ENCODE measurements around the gene ZNF532.

The ZNF532 gene

GRCh38 chr18:58947136-58947732 lies 82.6 kb downstream of the ZNF532 start:
- Mint-ChIP-seq H3K36me3 (no peaks in the 10 kb centered on the region), H3K9me3 (no peaks in the 10 kb centered on the region), H3K27ac (no peak overlapping the region), H3K27me3 (peaks cover 5% of the 10 kb centered on the region), H3K4me3 (no peak overlapping the region), H3K4me1 (no peaks in the 10 kb centered on the region)
- CTCF ChIA-PET, result no interaction called here
- no peak for DNase-seq

GRCh38 chr18:58949031-58949430 lies 84.4 kb downstream of the ZNF532 start:
- H3K9me3 Mint-ChIP-seq, result no peaks in the 10 kb centered on the region
- no peak overlapping the region for H3K4me3 Mint-ChIP-seq
- H3K27ac Mint-ChIP-seq, result no peak overlapping the region
- no peaks in the 10 kb centered on the region for H3K36me3 Mint-ChIP-seq
- H3K4me1 Mint-ChIP-seq, result no peaks in the 10 kb centered on the region
- CTCF ChIA-PET, result no interaction called here
- DNase-seq, result no peak
- H3K27me3 Mint-ChIP-seq, result peaks cover 8% of the 10 kb centered on the region

GRCh38 chr18:58951986-58952702 lies 87.5 kb downstream of the ZNF532 start:
- Mint-ChIP-seq H3K4me3 (no peak overlapping the region), H3K4me1 (no peaks in the 10 kb centered on the region), H3K9me3 (no peaks in the 10 kb centered on the region), H3K27me3 (peaks cover 9% of the 10 kb centered on the region), H3K27ac (no peak overlapping the region), H3K36me3 (no peaks in the 10 kb centered on the region)
- CTCF ChIA-PET, result no interaction called here
- no peak for DNase-seq

DNA sequence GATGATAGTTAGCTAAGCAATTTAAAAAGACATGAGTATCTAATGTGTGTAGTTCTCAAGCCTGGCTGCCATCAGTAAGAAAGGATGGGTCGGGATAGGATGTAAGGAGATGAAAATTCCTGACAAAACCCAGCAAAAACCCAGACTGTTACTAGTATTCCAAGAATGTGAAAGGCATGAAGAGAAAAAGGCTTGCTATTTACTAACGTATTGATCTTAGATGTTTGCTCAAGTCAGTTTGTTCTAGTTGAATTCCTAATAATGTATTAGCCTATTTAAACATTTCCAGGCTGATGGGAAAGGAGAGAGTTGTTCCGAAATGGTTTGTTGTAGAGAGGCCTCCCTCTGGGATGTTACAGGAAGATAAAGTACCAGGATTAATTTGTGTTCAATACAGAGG lies 88.2 kb downstream of the ZNF532 start:
- Mint-ChIP-seq H3K4me1 (no peaks in the 10 kb centered on the region), H3K9me3 (no peaks in the 10 kb centered on the region), H3K27me3 (peaks cover 9% of the 10 kb centered on the region), H3K36me3 (no peaks in the 10 kb centered on the region), H3K4me3 (no peak overlapping the region), H3K27ac (no peak overlapping the region)
- DNase-seq, result no peak
- CTCF ChIA-PET, result no interaction called here

- Mint-ChIP-seq H3K27me3 (peaks cover 9% of the 10 kb centered on the region), H3K36me3 (no peaks in the 10 kb centered on the region), H3K9me3 (no peaks in the 10 kb centered on the region), H3K4me1 (no peaks in the 10 kb centered on the region), H3K27ac (no peak overlapping the region), H3K4me3 (no peak overlapping the region)
- CTCF ChIA-PET, result no interaction called here
- no peak for DNase-seq
These were observed 89.0 kb downstream of the ZNF532 start for GRCh38 chr18:58953627-58954026.

DNA sequence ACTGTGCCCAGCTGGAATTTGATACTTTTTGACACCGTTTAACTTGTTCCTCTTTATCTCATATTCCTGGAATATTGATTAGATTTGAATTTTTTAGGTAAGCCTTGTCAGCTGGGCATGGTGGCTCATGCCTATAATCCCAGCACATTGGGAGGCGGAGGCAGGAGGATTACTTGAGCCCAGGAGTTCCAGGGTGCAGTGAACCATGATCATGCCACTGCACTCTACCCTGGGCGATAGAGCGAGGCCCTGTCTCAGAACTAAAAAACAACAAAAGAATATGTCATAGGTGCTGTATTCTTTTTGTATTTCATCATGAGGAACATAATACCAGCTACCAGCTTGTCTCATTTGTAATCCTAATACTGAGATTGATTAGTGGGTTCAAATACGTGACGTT lies 90.3 kb downstream of the ZNF532 start:
- peaks cover 9% of the 10 kb centered on the region for H3K27me3 Mint-ChIP-seq
- no peak for DNase-seq
- no peaks in the 10 kb centered on the region for H3K9me3 Mint-ChIP-seq
- no peaks in the 10 kb centered on the region for H3K36me3 Mint-ChIP-seq
- no peaks in the 10 kb centered on the region for H3K4me1 Mint-ChIP-seq
- CTCF ChIA-PET, result no interaction called here
- H3K27ac Mint-ChIP-seq, result no peak overlapping the region
- H3K4me3 Mint-ChIP-seq, result no peak overlapping the region

DNA sequence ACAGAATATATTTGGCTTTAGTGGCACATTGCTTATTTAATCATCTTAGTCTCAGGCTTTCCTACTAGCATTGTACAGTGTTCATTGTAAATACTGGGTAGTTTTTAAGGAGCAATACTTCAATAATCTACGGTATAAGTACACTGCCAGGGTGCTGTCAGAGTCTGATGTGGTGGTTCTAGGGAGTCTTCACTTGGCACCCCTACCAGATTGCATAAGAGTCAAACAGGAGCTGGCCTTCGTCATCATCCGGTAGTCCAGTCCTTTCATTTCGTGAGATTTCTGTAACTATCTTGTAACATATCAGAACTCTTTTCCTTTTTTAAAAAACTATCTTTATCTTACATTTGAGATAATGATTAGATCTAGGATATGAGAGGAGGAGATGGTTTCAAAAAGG lies 91.1 kb downstream of the ZNF532 start:
- CTCF ChIA-PET, result no interaction called here
- Mint-ChIP-seq H3K27ac (no peak overlapping the region), H3K4me1 (no peaks in the 10 kb centered on the region), H3K27me3 (peaks cover 9% of the 10 kb centered on the region), H3K9me3 (no peaks in the 10 kb centered on the region), H3K36me3 (no peaks in the 10 kb centered on the region), H3K4me3 (no peak overlapping the region)
- DNase-seq, result no peak

GRCh38 chr18:58958628-58959027 lies 94.0 kb downstream of the ZNF532 start:
- Mint-ChIP-seq H3K4me1 (no peaks in the 10 kb centered on the region), H3K4me3 (no peak overlapping the region), H3K36me3 (no peaks in the 10 kb centered on the region), H3K9me3 (no peaks in the 10 kb centered on the region), H3K27ac (no peak overlapping the region), H3K27me3 (peaks cover 7% of the 10 kb centered on the region)
- CTCF ChIA-PET, result no interaction called here
- DNase-seq, result no peak

- Mint-ChIP-seq H3K4me1 (no peaks in the 10 kb centered on the region), H3K4me3 (no peak overlapping the region), H3K9me3 (no peaks in the 10 kb centered on the region), H3K27me3 (peaks cover 6% of the 10 kb centered on the region), H3K27ac (no peak overlapping the region), H3K36me3 (no peaks in the 10 kb centered on the region)
- CTCF ChIA-PET, result interaction anchor here (0.6 kb wide), 1 partner anchor 1000 kb away, joined by 3 read pairs; no protein-coding TSS in a partner anchor
- DNase-seq, result no peak
These were observed 95.8 kb downstream of the ZNF532 start for GRCh38 chr18:58960508-58960907.

- no peak overlapping the region for H3K4me3 Mint-ChIP-seq
These were observed 96.5 kb downstream of the ZNF532 start for GRCh38 chr18:58960946-58961722.

GRCh38 chr18:58962336-58962735 lies 97.7 kb downstream of the ZNF532 start:
- no peak overlapping the region for H3K4me3 Mint-ChIP-seq
- no peak overlapping the region for H3K27ac Mint-ChIP-seq
- no peaks in the 10 kb centered on the region for H3K4me1 Mint-ChIP-seq
- DNase-seq, result no peak
- H3K27me3 Mint-ChIP-seq, result peaks cover 3% of the 10 kb centered on the region
- H3K9me3 Mint-ChIP-seq, result no peaks in the 10 kb centered on the region
- H3K36me3 Mint-ChIP-seq, result no peaks in the 10 kb centered on the region
- CTCF ChIA-PET, result no interaction called here

More at GRCh38 chr18:58960946-58961722, 96.5 kb downstream of the ZNF532 start:
- CTCF ChIA-PET, result interaction anchor here (0.6 kb wide), 1 partner anchor 1001 kb away, joined by 3 read pairs; no protein-coding TSS in a partner anchor
- no peaks in the 10 kb centered on the region for H3K4me1 Mint-ChIP-seq
- peaks cover 7% of the 10 kb centered on the region for H3K27me3 Mint-ChIP-seq
- no peaks in the 10 kb centered on the region for H3K36me3 Mint-ChIP-seq
- DNase-seq, result no peak
- H3K9me3 Mint-ChIP-seq, result no peaks in the 10 kb centered on the region
- no peak overlapping the region for H3K27ac Mint-ChIP-seq

- H3K27ac Mint-ChIP-seq, result no peak overlapping the region
- H3K36me3 Mint-ChIP-seq, result no peaks in the 10 kb centered on the region
- H3K4me1 Mint-ChIP-seq, result no peaks in the 10 kb centered on the region
- CTCF ChIA-PET, result no interaction called here
- no peak for DNase-seq
- peaks cover 8% of the 10 kb centered on the region for H3K27me3 Mint-ChIP-seq
- no peak overlapping the region for H3K4me3 Mint-ChIP-seq
- no peaks in the 10 kb centered on the region for H3K9me3 Mint-ChIP-seq
These were observed 100.8 kb downstream of the ZNF532 start for GRCh38 chr18:58965291-58966004.

- Mint-ChIP-seq H3K9me3 (no peaks in the 10 kb centered on the region), H3K27me3 (peaks cover 8% of the 10 kb centered on the region), H3K4me1 (no peaks in the 10 kb centered on the region), H3K4me3 (no peak overlapping the region), H3K36me3 (no peaks in the 10 kb centered on the region), H3K27ac (no peak overlapping the region)
- CTCF ChIA-PET, result no interaction called here
- no peak for DNase-seq
These were observed 101.5 kb downstream of the ZNF532 start for GRCh38 chr18:58966005-58966677.

- Mint-ChIP-seq H3K36me3 (no peaks in the 10 kb centered on the region), H3K4me3 (no peak overlapping the region)
- CTCF ChIA-PET, result no interaction called here
These were observed 102.0 kb downstream of the ZNF532 start for GRCh38 chr18:58966704-58967103.

More at GRCh38 chr18:58966704-58967103, 102.0 kb downstream of the ZNF532 start:
- no peaks in the 10 kb centered on the region for H3K9me3 Mint-ChIP-seq
- DNase-seq, result no peak
- H3K27ac Mint-ChIP-seq, result no peak overlapping the region
- no peaks in the 10 kb centered on the region for H3K4me1 Mint-ChIP-seq
- peaks cover 8% of the 10 kb centered on the region for H3K27me3 Mint-ChIP-seq
